ENCODE measurements around the gene AGBL4.

DNA sequence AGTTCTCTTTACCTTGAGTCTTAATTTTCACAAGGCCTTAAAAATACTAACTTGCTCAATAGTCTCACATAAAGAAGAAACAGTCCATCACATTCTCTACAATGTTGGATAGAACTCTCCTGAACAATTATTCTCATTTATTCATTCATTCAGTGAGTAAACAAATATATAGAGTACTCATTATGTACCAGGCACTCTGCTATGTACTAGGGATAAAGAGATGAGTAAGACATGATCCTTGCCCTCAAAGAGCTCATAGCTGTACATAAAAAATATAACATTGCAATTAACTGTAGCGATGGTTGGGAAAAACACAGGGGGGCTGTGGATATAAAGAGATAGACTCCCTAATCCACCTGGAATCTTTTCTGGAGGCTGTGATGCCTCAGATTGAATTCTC lies 660.1 kb downstream of the AGBL4 start:
- no peak; the same call in 1 of the 2 replicates for TF ChIP-seq CTCF (conservative IDR thresholded peaks at IDR 0.05; ENCODE audit: low read depth, low read length)
- no peak for TF ChIP-seq EZH2 (IDR thresholded peaks at IDR 0.05; ENCODE audit: low read length, unreplicated experiment)
- TF ChIP-seq EZH2phosphoT487 (IDR thresholded peaks at IDR 0.05; ENCODE audit: borderline replicate concordance, low read length) = no peak
